CD4-positive, alpha-beta T cell treated with Interleukin-4 for 4 hours (primary cell): ENCODE measurements around the gene TNFAIP2.
"Not testable (repeated sequence)": the region's sequence is repeated elsewhere in the genome, so short reads cannot be mapped to it uniquely, and the experiment has no call there.

Experiments
- DNase-seq: peaks from one replicate; pipeline ENCODE4 v3.0.0-alpha.2; 2020

Gene TNFAIP2

DNA sequence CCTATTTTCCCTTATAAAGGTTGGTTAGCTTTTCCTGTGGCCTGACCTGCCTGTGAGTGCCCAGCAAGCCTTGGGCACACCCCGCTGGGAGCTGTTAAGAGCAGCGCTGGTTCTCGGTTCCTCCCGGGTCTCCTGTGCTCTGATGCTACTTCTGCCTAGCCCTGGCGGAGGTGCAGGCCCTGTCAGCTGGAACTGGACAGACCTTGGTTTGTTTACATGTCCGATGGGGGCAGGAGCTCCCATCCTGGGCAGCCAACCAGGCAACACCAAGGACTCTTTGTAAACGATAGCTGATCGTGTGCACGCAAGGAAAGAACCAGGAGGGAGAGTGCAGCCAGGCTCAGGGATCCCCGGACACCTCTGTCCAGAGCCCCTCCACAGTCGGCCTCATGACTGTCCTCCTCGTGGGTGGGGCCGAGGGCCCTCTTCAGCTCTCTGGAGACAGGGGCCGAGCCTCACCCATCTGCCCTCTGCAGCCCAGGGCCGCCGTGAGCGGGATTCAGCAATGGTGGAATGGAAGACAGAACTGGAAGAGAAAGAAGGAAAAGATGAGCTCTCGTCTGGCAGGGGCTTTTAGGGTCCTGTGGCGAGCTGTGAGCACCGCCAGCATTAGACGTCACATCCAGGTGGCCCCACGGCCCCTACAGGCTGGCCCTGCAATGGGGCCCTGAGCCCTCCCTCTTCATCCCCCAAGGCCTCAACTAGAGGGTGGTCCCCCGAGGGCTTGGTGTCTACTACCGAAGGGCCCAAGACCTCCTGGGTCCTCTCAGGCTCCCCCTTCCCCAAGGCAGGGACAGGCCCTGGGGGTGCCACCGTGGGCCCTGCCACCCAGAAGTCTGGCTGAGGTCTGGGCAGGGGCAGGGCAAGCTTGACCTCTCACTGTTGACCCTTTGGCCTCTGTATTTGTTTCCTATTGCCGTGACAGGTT, 12.3 kb downstream of the TNFAIP2 start:
- no peak for DNase-seq

DNA sequence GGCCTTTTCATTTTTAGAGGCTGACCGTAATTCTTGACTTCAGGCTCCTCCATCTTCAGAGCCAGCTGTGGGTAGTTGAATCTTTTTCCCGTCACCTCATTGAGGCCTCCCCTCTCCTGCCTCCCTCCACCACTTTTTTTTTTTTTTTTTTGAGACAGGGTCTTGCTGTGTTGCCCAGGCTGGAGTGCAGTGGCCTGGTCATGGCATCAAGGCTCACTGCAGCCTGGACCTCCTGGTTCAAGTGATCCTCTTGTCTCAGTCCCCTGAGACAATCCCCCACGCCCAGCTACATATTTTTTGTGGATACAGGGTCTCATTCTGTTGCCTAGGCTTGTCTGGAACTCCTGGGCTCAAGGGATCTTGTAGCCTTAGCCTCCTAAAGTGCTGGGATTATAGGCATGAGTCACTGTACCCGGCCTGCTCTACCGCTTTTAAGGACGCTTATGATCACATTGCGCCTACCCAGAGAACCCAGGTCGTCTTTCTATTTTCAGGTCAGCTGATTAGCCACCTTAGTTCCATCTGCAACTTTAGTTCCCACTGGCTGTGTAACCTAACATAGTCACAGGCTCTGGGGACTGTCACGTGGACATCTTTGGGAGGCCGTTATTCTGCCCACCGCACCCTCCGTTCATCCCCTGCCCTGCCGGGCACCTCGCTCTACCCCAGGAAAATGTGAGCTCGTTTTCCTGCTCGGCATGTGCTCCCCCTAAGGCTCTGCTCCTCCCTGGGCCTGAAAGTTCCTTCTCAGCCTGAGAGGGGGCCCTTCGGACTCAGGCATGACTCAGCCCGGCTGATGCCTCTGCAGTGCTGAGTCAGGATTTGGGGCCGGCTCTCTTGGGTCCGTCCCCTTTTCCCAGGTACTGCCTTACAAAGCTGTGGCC, 13.4 kb downstream of the TNFAIP2 start:
- DNase-seq: no peak

DNA sequence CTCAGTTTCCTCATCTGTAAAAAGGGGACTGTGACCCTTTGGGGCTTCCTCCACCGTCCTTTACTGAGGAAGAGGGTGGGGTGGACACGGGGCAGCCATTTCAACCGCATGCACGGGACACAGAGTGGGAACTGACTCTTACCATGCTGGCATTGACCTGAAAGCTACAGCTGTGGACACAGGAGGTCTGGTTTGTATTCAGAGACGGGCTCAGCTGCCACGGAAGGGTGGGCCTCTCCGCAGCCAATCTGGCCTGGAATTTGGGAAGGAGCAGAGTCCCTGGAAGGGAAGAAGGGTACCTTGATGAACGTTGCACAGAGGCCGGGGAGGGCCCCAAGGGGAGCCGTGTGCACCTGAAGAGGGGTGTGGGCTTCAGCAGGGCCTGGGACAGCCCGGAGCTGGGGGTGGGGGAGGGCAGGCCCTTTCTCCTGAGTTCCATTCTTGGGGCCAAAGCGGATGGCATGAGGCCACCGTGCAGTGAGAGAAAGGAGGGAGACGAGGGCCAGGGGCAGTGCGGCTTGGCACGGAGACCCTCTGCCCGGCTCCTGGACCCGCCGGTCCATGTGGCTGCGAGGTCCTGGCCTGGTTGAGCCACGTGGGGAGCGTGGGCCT, 14.5 kb downstream of the TNFAIP2 start:
- DNase-seq: no peak

DNA sequence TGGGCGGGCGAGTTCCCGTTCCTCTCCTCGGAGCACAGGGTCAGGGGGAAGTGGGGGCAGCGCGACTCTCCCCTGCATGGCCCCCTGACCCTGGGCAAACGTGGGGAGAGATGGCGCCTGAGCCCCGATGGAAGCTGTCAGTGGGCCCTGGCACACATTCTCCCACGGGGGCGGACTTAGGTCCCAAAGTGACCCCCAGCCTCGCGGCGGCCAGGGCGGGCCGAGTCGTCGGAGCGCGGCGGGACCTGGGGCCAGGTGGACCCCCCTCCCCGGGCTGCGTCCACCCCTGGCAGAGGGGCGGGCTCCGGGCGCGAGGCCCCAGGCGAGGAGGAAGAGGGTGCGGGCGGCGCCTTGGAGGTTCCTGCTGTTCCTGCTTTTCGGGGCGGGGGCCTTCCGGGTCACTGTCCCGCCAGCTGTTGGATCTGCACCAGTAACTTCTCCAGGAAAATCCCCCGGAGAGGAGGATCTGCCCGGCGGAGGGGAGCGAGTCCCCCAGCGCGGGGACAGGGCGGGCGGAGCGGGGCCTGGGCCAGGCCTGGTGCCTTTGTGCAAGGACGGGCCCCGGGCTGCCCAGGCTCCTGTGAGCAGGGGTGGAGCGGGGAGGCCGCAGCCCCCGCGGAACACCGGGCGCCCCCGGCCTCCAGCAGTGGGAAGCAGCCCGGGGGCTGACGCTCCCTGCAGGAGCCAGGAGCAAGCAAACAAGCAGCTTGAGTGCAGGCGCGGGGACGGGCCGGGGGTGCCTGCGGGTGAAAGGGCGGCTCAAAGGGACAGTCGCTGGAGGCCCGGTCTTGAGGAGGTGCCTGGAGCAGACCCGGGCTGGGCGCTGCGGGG, 15.3 kb downstream of the TNFAIP2 start:
- no peak for DNase-seq

DNA sequence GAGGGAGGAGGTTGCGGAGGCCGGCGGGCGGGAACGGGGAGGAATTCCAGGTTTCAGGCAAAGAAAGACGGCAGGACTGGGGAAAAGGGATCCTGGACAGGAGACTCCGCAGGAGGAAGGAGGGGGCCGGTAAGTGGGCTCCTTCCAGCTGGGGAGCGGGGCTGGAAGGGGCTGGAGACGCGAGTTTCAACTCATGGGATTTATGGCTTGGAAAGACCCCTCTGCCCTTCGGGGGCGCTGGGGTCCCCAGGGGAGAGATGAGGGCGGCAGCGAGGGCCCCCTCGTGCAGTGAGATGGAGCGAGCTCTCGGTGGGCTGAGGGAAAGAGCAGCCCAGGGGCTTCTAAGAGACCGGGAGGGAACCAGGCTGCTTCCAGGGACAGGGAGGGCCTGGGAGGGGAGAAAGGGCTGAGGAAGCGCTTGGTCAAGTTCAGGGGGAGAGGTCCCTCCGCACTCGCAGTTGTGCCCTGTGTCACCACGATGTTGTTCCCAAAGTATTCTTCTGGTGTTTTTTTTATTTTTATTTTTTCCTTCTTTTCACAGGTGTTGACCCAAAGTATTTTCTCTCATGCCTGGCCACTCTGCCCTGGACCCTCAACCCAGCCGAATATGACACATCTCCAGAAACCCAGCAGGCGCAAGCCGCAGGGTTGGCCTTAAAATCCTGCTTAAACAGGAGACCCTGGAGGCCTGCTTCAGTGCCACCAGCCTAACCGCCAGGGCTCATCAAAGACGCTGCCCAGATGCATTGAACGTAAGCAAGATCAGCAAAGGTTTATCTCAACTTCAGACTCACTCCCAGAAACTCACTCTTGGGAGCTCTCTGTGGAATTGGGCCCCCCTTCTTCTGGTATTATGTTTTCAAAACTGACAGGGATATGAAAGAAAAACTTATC, 16.1 kb downstream of the TNFAIP2 start:
- DNase-seq: no peak

DNA sequence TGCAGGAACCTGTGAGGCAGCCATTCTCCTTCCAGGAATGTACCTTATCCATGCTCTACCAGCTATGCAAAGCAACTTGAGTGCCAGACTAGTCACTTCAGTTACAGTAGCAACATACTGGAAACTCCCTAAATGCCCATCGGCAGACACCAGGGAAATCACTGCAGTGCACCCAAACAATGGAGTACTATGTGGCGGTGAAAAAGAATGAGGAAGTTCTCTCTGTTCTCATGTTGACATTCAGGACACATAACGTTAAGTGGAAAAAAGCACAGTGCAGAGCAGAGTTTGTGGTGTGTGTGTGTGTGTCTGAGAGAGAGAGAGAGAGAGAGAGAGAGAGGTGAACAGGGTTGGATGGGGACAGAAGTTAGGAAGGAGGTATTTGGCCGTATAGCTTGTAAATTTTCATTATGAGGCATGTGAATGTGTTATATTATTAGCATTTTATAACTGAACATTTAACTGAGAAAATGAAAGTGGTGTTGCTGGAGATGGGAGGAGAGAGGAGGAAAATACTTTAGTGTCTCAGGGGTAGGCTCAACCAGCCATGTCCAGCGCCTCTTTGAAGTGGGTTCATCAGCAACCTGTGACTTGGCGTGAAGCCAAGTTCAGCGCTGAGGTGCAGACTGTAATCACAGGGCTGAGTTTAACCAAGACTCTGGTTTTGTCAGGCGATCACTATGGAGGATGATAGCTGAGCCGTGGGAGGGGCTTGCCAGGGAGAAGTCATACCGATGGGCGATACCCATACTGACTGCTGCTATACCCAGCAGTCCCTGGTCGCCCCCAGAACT, 17.3 kb downstream of the TNFAIP2 start:
- DNase-seq: no peak

DNA sequence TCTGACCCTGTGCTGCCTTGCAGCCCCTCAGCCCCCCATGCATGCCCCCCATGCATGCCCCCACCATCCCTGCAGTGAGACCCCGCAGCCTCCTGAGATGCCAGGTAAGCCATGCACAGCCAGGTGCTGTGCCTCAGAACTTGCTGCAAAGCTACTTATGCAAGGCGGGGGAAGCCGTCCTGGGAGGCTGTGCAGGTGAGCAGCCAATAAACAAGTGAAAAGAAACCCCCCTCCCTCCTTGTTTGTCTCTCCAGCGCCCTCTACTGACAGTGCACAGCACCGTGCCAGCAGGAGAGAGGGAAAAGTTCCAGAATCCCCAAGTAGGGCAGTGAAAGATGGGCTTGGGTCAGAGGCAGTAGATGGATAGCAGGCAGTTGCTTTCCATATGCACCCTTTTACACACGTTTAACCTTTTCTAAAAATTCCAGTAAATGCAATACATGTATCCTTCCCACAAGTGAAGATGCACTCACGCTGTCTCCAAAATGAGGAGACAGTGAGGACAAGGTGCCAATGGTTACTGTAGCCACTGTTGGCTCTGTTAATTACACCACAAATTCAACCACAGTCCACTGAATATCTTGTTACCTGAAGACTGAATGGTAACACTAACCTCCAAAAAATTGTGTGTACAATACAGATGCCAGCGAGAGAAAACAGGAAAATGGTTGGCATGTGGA, 18.0 kb downstream of the TNFAIP2 start:
- no peak for DNase-seq

DNA sequence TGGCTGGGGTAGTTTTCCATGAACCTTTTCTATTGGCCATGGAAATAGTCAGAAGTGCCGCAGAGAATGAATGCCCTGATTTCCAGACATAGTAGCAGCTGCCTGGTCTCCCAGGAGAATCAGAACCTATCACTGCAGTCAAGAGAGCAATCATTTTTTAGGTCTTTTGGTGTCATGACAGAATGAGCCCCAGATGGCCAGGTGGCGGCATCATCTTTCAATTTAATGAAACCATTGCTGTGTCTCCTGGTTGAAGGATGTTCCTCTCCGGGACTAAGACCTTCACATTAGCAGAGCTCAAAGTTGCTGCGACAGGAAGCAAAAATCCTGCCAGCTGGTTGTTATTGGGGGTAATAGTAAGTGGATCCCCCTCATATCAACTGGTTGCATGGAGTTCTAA, 18.8 kb downstream of the TNFAIP2 start:
- no peak for DNase-seq

DNA sequence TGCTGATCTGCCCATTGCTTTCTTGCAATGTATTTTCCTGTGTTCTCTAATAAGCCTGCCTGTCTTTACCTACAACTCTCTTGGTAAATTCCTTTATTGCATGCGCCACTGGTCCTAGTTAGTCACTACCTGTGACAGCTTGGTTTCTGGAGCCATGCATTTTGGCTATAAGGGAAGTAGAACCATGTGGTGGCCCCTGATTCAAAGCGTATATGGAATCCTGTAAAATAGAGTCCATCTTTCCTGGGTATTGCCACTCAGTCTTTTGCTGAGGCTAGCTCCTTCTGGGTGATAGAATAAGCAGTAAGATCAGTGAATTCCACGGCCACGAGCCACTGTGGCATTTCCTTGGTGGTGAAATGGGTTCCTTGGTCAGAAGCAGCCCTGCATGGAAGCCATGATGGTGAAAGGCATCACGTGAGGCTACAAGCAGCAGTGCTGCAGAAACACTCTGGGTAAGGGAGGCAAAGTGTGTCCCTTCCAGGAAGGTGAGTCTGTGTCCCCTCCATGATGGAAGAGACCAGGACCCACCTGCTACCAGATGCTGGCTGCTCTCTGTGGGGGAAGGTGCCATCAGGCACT, 19.6 kb downstream of the TNFAIP2 start:
- no peak for DNase-seq

DNA sequence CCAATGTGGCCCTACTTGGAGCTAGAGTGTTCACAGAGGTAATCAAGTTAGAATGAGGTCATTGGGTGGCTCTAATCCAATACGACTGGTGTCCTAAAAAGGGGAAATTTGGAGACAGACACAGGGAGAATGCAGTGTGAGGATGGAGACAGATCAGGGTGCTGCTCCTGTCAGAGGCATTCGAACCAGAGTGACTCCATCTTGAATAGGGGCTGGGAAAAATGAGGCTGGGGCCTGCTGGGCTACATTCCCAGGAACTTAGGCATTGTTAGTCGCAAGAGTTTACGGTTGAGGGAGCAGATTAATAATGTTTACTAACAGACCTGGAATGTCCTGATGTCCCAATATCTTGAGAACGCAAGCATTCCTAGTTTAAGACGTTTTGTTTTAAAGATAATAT, 20.2 kb downstream of the TNFAIP2 start:
- no peak for DNase-seq

DNA sequence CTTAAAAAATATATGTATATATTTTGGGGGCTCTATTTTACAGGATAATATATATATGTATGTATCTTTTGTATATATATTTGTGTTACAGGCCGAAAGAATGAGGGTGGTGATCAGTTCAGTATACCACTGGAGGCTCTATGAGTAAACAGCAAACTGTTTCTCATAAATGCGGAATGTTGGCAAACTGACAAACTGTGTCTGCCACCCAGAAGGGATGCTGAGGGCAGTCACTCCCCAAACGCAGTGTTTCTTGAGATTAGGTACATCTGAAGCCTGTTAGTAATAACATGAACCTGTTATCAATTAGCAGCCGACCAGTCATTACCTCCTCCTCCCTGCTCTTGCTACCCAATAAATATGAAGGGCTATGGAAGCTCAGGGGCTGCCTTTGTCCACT, 20.8 kb downstream of the TNFAIP2 start:
- DNase-seq: no peak

DNA sequence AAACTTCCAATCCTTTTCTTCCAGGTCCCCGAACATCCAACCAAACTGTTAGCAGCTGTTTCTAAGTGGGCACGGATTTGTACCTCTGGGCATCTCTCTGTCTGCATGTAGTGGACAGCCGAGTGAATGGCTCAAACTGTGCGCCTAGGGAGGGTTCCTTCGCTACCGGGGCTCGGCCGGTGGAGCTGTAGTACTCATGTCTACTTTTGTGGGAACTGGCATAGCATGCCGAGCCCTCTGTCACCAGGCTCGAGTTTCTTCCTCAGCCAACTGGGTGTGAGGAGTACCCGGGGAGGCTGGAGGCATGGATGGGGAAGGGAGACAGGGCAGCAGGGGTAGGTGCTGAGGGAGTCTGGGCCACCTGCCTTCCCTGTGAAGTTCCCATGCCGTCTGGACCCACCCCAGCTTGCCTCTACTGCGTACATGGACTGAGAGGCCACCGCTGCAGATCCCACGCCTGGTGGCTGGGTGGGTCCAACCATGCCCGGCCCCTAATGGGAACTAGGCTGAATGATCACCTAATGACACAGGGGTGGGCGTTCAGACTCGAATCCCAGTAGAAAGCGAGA, 23.0 kb downstream of the TNFAIP2 start:
- no peak for DNase-seq

DNA sequence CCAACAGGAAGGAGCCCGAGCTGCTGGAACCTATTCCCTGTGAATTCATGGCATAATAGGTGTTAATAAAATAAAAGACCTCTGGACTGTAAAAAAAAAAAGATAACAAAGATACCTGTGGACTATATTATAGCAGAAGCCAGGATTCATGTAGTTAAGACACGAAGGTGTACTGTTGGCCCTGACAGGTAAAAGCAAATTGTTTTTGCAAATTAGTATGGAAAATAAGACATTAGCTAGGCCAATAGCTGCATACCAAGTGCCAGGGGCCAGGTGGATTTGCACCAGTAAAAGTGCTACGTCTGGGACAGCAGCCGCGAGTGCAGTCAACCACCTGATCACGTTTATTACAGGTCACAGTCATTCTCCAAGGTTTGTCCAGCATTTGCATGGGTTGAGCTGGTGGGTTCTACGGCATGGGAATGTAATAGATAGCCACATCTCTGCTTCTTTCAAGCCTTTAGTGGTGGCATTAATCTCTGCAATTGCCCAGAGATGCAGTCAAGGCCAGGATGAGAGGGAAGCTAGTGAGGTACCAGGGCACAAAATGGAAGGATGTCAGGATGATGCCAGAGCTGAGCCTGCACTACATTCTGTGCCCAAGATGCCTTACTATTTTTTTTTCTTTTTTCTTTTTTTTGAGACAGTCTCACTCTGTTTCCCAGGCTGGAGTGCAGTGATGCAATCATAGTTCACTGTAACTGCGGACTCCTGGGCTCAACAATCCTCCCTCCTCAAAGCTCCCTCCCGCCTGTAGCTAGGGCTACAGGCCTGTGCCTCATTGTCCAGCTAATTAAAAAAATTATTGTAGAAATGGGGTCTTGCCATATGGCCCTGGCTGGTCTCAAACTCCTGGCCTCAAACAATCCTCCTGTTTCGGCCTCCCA, 26.3 kb downstream of the TNFAIP2 start:
- DNase-seq: no peak

DNA sequence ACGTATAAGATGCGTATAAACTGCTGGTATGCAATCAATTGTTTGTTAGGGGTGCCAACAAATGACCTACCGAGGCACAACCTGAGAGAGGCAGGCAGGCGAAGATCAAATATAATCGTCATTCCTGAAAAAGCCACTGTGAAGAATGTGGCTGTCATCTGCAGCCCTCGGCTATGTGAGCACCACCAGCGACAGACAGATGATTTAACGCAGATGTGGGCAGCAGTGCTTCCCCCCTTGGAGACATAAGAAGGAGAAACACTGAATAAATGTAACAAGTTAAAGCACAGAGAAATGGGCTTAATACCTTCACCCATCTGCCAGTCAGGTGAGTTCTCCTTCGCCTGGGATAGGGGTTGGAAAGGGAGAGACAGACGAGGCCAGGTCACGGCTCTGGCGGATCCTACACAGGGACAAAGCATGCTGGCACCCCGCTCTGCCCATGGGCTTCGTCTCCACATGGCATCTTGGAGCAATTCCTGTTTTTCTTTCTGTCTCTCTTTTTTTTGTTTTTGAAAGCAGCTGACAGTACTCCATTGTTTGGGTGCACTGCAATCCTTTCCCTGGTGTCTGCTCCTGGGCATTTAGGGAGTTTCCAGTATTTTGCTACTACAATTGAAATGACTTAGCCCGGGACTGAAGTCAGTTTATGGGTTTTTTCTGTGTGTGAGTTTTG, 28.1 kb downstream of the TNFAIP2 start:
- no peak for DNase-seq

DNA sequence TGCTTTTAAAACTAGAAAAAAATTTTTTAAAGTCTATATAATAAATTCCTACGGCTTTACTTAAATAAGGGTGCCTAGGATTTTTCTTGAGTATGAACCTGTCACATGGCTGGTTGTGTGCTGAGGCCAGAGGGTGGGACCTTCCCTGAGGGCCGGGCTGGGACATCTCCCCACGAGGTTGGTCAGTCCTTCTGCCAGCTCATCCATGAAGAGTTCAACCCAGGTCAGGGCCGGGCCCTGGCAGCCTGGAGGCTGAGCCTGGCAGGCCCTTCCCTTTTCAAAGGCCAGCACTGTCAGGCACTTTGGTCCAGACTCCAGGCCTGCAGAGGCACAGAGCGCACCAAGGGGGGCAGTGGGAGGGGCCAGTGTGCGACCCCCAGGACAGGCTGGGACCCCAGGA, 31.7 kb downstream of the TNFAIP2 start:
- DNase-seq: no peak

DNA sequence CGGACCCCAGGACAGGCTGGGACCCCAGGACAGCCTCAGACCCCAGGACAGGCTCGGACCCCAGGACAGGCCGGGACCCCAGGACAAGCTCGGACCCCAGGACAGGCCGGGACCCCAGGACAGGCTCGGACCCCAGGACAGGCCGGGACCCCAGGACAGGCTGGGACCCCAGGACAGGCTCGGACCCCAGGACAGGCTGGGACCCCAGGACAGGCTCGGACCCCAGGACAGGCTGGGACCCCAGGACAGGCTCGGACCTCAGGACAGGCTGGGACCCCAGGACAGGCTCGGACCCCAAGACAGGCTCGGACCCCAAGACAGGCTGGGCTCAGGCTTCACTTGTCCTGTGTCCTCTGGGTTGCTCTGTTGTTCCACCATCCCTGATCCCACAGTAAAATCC, 32.2 kb downstream of the TNFAIP2 start:
- DNase-seq: not testable (repeated sequence)

DNA sequence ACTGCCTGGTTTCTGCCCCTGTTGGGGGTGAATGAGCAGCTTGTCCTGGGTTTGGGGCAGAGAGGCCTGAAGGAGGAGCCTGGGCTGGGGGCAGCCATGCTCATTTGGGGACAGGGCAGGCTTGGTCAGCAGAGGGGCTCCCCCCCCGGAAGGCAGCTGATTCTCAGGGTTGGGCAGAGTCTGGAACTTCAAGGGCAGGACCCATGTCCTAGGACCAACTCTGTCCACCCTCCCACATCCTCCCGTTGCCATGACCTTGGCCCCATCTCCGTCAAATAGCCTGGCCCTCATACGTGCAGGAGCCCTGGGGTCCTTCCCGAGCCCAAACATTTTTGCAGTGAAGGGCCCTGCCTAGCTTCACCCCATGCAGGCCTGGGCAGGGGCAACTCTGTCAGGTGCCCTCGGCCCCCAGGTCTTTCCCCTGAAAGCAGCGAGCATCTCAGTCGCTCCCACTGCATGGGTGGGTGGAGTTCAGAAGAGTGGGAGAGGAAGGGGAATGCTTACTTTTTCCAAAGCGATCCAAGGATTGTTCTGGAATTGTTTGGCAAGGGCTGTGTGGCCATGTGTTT, 32.6 kb downstream of the TNFAIP2 start:
- no peak for DNase-seq
